ENCODE data around the gene ZNF430. TPM values are rescaled to one million over a fixed set of nuclear protein-coding genes. Genes with fewer than 3 reads are reported as not detected.

The ZNF430 gene
- total RNA-seq, 1 donor from 2014 or later = 22.9 TPM

Small RNAs within 50 kb of the gene (small RNA-seq; reads per million reads assigned to genes)
- not detected for gene AC008739.3 (ENCODE audit: low replicate concordance)

Other genes with a start within 250 kb of the ZNF430 start
- gene ZNF66, start 244.4 kb upstream of the ZNF430 start, total RNA-seq = 7.4 TPM
- 14.7 TPM for gene ZNF85, start 97.4 kb upstream of the ZNF430 start, total RNA-seq
- 15.8 TPM for gene ZNF714, start 61.5 kb downstream of the ZNF430 start, total RNA-seq
- 16.1 TPM for gene ZNF431, start 121.4 kb downstream of the ZNF430 start, total RNA-seq

Data from skin of body (tissue), 2 donors.